ENCODE results near the gene B9D2. TPM values are rescaled to one million over a fixed set of nuclear protein-coding genes. Genes with fewer than 3 reads are reported as not detected.

The B9D2 gene
- total RNA-seq, 1 donor from 2014 or later, result 7.6 TPM

GRCh38 chr19:41405776-41406175 lies 41.8 kb upstream of the B9D2 start:
- DNase-seq, result no peak
- Mint-ChIP-seq H3K4me1 (ENCODE audit: low read depth, unreplicated experiment) (no peaks in the 10 kb centered on the region), H3K4me3 (ENCODE audit: unreplicated experiment) (no peak overlapping the region), H3K36me3 (ENCODE audit: unreplicated experiment) (no peaks in the 10 kb centered on the region), H3K9me3 (ENCODE audit: unreplicated experiment) (no peaks in the 10 kb centered on the region), H3K27me3 (ENCODE audit: unreplicated experiment) (no peaks in the 10 kb centered on the region), H3K27ac (ENCODE audit: unreplicated experiment) (no peak overlapping the region)
- TF ChIP-seq CTCF (IDR thresholded peaks at IDR 0.05; ENCODE audit: partially characterized antibody, unreplicated experiment), result no peak

GRCh38 chr19:41403181-41403970 lies 39.4 kb upstream of the B9D2 start:
- DNase-seq, result no peak
- no peak for TF ChIP-seq CTCF (IDR thresholded peaks at IDR 0.05; ENCODE audit: partially characterized antibody, unreplicated experiment)
- Mint-ChIP-seq H3K9me3 (ENCODE audit: unreplicated experiment) (no peaks in the 10 kb centered on the region), H3K4me1 (ENCODE audit: low read depth, unreplicated experiment) (peaks cover 7% of the 10 kb centered on the region), H3K4me3 (ENCODE audit: unreplicated experiment) (no peak overlapping the region), H3K27ac (ENCODE audit: unreplicated experiment) (no peak overlapping the region), H3K36me3 (ENCODE audit: unreplicated experiment) (no peaks in the 10 kb centered on the region), H3K27me3 (ENCODE audit: unreplicated experiment) (no peaks in the 10 kb centered on the region)

- no peak overlapping the region for H3K27ac Mint-ChIP-seq (ENCODE audit: unreplicated experiment)
- peaks cover 7% of the 10 kb centered on the region for H3K9me3 Mint-ChIP-seq (ENCODE audit: unreplicated experiment)
- DNase-seq, result no peak
- no peak overlapping the region for H3K4me3 Mint-ChIP-seq (ENCODE audit: unreplicated experiment)
- no peak for TF ChIP-seq CTCF (IDR thresholded peaks at IDR 0.05; ENCODE audit: partially characterized antibody, unreplicated experiment)
- H3K27me3 Mint-ChIP-seq (ENCODE audit: unreplicated experiment), result peaks cover 6% of the 10 kb centered on the region
- no peaks in the 10 kb centered on the region for H3K36me3 Mint-ChIP-seq (ENCODE audit: unreplicated experiment)
- peaks cover 12% of the 10 kb centered on the region for H3K4me1 Mint-ChIP-seq (ENCODE audit: low read depth, unreplicated experiment)
Measured at GRCh38 chr19:41402010-41402409, 38.1 kb upstream of the B9D2 start.

- no peak overlapping the region for H3K27ac Mint-ChIP-seq (ENCODE audit: unreplicated experiment)
- H3K36me3 Mint-ChIP-seq (ENCODE audit: unreplicated experiment), result no peaks in the 10 kb centered on the region
- no peak overlapping the region for H3K4me3 Mint-ChIP-seq (ENCODE audit: unreplicated experiment)
- H3K4me1 Mint-ChIP-seq (ENCODE audit: low read depth, unreplicated experiment), result peaks cover 13% of the 10 kb centered on the region
- peaks cover 6% of the 10 kb centered on the region for H3K27me3 Mint-ChIP-seq (ENCODE audit: unreplicated experiment)
- DNase-seq, result no peak
- TF ChIP-seq CTCF (IDR thresholded peaks at IDR 0.05; ENCODE audit: partially characterized antibody, unreplicated experiment), result no peak
- H3K9me3 Mint-ChIP-seq (ENCODE audit: unreplicated experiment), result peaks cover 8% of the 10 kb centered on the region
Measured at GRCh38 chr19:41401483-41401882, 37.5 kb upstream of the B9D2 start.

- Mint-ChIP-seq H3K4me1 (ENCODE audit: low read depth, unreplicated experiment) (peaks cover 20% of the 10 kb centered on the region), H3K27me3 (ENCODE audit: unreplicated experiment) (peaks cover 6% of the 10 kb centered on the region), H3K4me3 (ENCODE audit: unreplicated experiment) (peak overlapping the region; percentile 45), H3K27ac (ENCODE audit: unreplicated experiment) (no peak overlapping the region), H3K36me3 (ENCODE audit: unreplicated experiment) (no peaks in the 10 kb centered on the region), H3K9me3 (ENCODE audit: unreplicated experiment) (peaks cover 9% of the 10 kb centered on the region)
- TF ChIP-seq CTCF (IDR thresholded peaks at IDR 0.05; ENCODE audit: partially characterized antibody, unreplicated experiment), result no peak
- no peak for DNase-seq
Measured at GRCh38 chr19:41399525-41399924, 35.6 kb upstream of the B9D2 start.
